T-helper 1 cell treated with Interleukin-12 subunit alpha and Interleukin-12 subunit beta and Interleukin-4 antibody, amounts not matched to agents 30 μg/mL and 1 μg/mL, for 36 hours (primary cell): ENCODE results near the gene SHLD1.
"Not testable (repeated sequence)": the region's sequence is repeated elsewhere in the genome, so short reads cannot be mapped to it uniquely, and the experiment has no call there.

Experiments used
- H3K27ac Mint-ChIP-seq: one replicate; pipeline ENCODE4 v1.8.0; 2021; ENCODE audit warnings: mild to moderate bottlenecking, mixed read lengths
- H3K27me3 Mint-ChIP-seq: one replicate; pipeline ENCODE4 v1.8.0; 2021; ENCODE audit warnings: low read depth, mixed read lengths
- H3K36me3 Mint-ChIP-seq: one replicate; pipeline ENCODE4 v1.8.0; 2021; ENCODE audit warnings: low read depth, mixed read lengths
- H3K4me1 Mint-ChIP-seq: one replicate; pipeline ENCODE4 v1.8.0; 2021; ENCODE audit warnings: low read depth, mixed read lengths
- H3K4me3 Mint-ChIP-seq: one replicate; pipeline ENCODE4 v1.8.0; 2021; ENCODE audit warnings: mild to moderate bottlenecking, moderate library complexity, mixed read lengths
- H3K9me3 Mint-ChIP-seq: one replicate; pipeline ENCODE4 v1.8.0; 2021; ENCODE audit warnings: mixed read lengths

Gene SHLD1

DNA sequence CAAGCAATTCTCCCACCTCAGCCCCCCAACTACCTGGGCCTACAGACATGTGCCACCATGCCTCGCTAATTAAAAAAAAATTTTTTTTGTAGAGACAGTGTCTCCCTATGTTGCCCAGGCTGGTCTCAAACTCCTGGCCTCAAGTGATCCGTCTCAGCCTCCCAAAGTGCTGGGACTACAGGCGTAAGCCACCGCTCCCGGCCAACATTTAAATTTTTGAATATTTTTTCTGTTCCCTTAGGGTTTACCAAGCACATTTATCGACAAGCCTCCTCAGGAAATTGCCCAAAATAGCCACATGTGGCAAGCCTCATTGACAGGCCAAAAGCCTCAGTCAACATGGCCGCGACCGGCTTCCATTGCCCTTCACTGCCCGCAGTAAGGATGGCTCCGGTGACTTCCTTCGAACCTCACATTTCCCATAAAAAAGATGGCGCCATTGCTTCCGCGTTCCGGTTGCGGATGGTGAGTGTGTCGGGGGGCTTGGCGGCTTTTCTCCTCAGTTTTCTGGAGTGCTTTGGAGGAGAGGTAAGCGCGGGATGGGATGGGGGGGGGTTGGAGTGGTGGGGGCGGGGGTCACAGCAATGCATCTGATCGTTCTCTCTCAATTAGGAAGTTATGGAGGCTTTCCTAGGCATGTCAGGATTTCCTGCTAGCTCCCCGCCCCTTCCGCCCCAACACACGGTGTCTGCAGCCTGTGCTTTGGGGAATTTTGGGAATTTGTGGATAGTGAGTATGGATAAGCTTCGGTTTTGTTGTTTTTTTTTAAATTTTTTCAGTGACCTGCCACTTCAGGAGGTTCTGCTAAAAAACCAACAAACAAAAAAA is at the start of gene SHLD1:
SHLD1 (plus strand) TSS at position 450 of the 828 bp plus-strand sequence. CDS start 22,465 bp downstream, outside the sequence.
- Mint-ChIP-seq H3K27me3 (peaks cover 9% of the 10 kb centered on the region), H3K27ac (peak within 1 kb of the TSS; percentile 97), H3K9me3 (peaks cover 4% of the 10 kb centered on the region), H3K4me1 (peaks cover 16% of the 10 kb centered on the region), H3K4me3 (peak within 1 kb of the TSS; percentile 97), H3K36me3 (peaks cover 13% of the 10 kb centered on the region)

- not testable (repeated sequence) for H3K4me1 Mint-ChIP-seq, H3K36me3 Mint-ChIP-seq, H3K27ac Mint-ChIP-seq, H3K9me3 Mint-ChIP-seq, H3K27me3 Mint-ChIP-seq, H3K4me3 Mint-ChIP-seq
Observed at GRCh38 chr20:5702339-5702738, 47.9 kb upstream of the SHLD1 start.

DNA sequence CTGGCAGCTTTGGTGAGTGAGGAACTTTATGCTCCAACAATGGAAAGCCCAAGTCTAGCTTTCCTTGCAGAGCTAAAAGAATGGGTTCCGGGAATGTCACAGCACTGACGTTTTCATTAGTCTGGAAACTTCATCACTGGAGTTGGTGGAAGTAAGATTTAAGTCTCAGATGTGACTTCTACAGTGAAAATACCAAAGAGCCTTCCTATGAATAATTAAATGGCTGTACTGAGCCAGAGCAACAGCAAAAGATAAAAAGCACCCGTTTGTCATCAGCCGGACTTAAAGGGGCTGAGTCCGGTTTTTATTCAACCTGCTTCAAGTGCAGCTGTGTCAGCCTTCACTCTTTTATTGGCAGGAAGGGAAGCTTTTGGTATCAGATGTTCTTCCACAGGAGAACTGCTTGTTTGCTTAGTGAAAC is 46.5 kb upstream of the SHLD1 start:
- Mint-ChIP-seq H3K27me3 (no peaks in the 10 kb centered on the region), H3K36me3 (no peaks in the 10 kb centered on the region), H3K4me1 (no peaks in the 10 kb centered on the region), H3K9me3 (no peaks in the 10 kb centered on the region), H3K27ac (no peak overlapping the region), H3K4me3 (no peak overlapping the region)

GRCh38 chr20:5705827-5706226 is 44.4 kb upstream of the SHLD1 start:
- H3K27ac Mint-ChIP-seq = no peak overlapping the region

GRCh38 chr20:5706797-5707196 is 43.4 kb upstream of the SHLD1 start:
- Mint-ChIP-seq H3K4me1 (no peaks in the 10 kb centered on the region), H3K9me3 (no peaks in the 10 kb centered on the region), H3K36me3 (no peaks in the 10 kb centered on the region), H3K4me3 (no peak overlapping the region), H3K27ac (no peak overlapping the region), H3K27me3 (no peaks in the 10 kb centered on the region)

More at GRCh38 chr20:5705827-5706226, 44.4 kb upstream of the SHLD1 start:
- no peaks in the 10 kb centered on the region for H3K9me3 Mint-ChIP-seq
- no peaks in the 10 kb centered on the region for H3K4me1 Mint-ChIP-seq
- no peaks in the 10 kb centered on the region for H3K36me3 Mint-ChIP-seq
- H3K4me3 Mint-ChIP-seq = no peak overlapping the region
- no peaks in the 10 kb centered on the region for H3K27me3 Mint-ChIP-seq

GRCh38 chr20:5710551-5710950 is 39.6 kb upstream of the SHLD1 start:
- Mint-ChIP-seq H3K27me3 (no peaks in the 10 kb centered on the region), H3K27ac (no peak overlapping the region), H3K9me3 (peaks cover 3% of the 10 kb centered on the region), H3K36me3 (no peaks in the 10 kb centered on the region), H3K4me1 (peaks cover 14% of the 10 kb centered on the region), H3K4me3 (no peak overlapping the region)

GRCh38 chr20:5714261-5715041 is 35.8 kb upstream of the SHLD1 start:
- Mint-ChIP-seq H3K27me3 (no peaks in the 10 kb centered on the region), H3K4me3 (no peak overlapping the region), H3K9me3 (peaks cover 3% of the 10 kb centered on the region), H3K36me3 (no peaks in the 10 kb centered on the region), H3K4me1 (peaks cover 14% of the 10 kb centered on the region), H3K27ac (peak overlapping the region; percentile 49)

GRCh38 chr20:5715071-5715841 is 34.9 kb upstream of the SHLD1 start:
- Mint-ChIP-seq H3K27ac (no peak overlapping the region), H3K27me3 (no peaks in the 10 kb centered on the region), H3K36me3 (no peaks in the 10 kb centered on the region), H3K9me3 (peaks cover 3% of the 10 kb centered on the region), H3K4me1 (peaks cover 14% of the 10 kb centered on the region), H3K4me3 (no peak overlapping the region)

- Mint-ChIP-seq H3K4me3 (no peak overlapping the region), H3K27ac (no peak overlapping the region), H3K4me1 (peaks cover 14% of the 10 kb centered on the region), H3K36me3 (no peaks in the 10 kb centered on the region), H3K27me3 (no peaks in the 10 kb centered on the region), H3K9me3 (peaks cover 3% of the 10 kb centered on the region)
Observed at GRCh38 chr20:5716953-5717352, 33.2 kb upstream of the SHLD1 start.

GRCh38 chr20:5718896-5719595 is 31.2 kb upstream of the SHLD1 start:
- no peaks in the 10 kb centered on the region for H3K36me3 Mint-ChIP-seq
- peaks cover 3% of the 10 kb centered on the region for H3K9me3 Mint-ChIP-seq
- H3K27ac Mint-ChIP-seq = no peak overlapping the region
- peaks cover 12% of the 10 kb centered on the region for H3K4me1 Mint-ChIP-seq
- no peaks in the 10 kb centered on the region for H3K27me3 Mint-ChIP-seq
- no peak overlapping the region for H3K4me3 Mint-ChIP-seq

- no peaks in the 10 kb centered on the region for H3K36me3 Mint-ChIP-seq
Observed at GRCh38 chr20:5719861-5720403, 30.3 kb upstream of the SHLD1 start.

GRCh38 chr20:5720696-5721095 is 29.5 kb upstream of the SHLD1 start:
- Mint-ChIP-seq H3K4me1 (no peaks in the 10 kb centered on the region), H3K27ac (no peak overlapping the region), H3K9me3 (no peaks in the 10 kb centered on the region), H3K4me3 (no peak overlapping the region), H3K27me3 (no peaks in the 10 kb centered on the region), H3K36me3 (no peaks in the 10 kb centered on the region)

More at GRCh38 chr20:5719861-5720403, 30.3 kb upstream of the SHLD1 start:
- Mint-ChIP-seq H3K4me1 (peaks cover 3% of the 10 kb centered on the region), H3K4me3 (no peak overlapping the region), H3K9me3 (no peaks in the 10 kb centered on the region), H3K27me3 (no peaks in the 10 kb centered on the region), H3K27ac (no peak overlapping the region)

DNA sequence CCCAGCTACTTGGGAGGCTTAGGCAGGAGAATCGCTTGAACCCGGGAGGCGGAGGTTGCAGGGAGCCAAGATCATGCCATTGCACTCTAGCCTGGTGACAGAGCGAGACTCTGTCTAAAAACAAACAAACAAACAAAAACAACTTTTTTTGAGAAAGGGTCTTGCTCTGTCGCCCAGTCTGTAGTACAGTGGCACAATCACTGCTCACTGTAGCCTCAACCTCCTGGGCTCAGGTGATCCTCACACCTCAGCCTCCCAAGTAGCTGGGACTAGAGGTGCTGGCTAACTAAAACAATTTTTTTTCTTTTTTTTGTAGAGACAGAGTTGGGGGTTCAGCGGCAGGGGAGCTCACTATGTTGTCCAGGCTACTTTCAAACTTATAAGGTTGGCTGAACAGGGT is 28.8 kb upstream of the SHLD1 start:
- H3K9me3 Mint-ChIP-seq, H3K4me3 Mint-ChIP-seq, H3K27me3 Mint-ChIP-seq, H3K36me3 Mint-ChIP-seq, H3K4me1 Mint-ChIP-seq, H3K27ac Mint-ChIP-seq: not testable (repeated sequence)

GRCh38 chr20:5722927-5723326 is 27.3 kb upstream of the SHLD1 start:
- H3K4me3 Mint-ChIP-seq = no peak overlapping the region
- H3K27ac Mint-ChIP-seq = no peak overlapping the region
- H3K27me3 Mint-ChIP-seq = peaks cover 11% of the 10 kb centered on the region
- no peaks in the 10 kb centered on the region for H3K36me3 Mint-ChIP-seq
- no peaks in the 10 kb centered on the region for H3K4me1 Mint-ChIP-seq
- peaks cover 4% of the 10 kb centered on the region for H3K9me3 Mint-ChIP-seq
